CD14-positive monocyte (primary cell): ENCODE data around the gene PTPRD. TPM values are rescaled to one million over a fixed set of nuclear protein-coding genes. Genes with fewer than 3 reads are reported as not detected.

ENCODE experiments used
- DNase-seq, 3 donors: peaks; one replicate each; pipeline ENCODE4 v3.0.0-alpha.2; 2011 to 2022
- H2AFZ ChIP-seq: 2 replicates; pipeline ENCODE4 v1.6.0; 2012; ENCODE audit warnings: mild to moderate bottlenecking, low read depth, low read length, inconsistent platforms; ENCODE audit not compliant: insufficient read depth, poor library complexity, severe bottlenecking
- H3K27ac ChIP-seq, 2 donors: 1 replicate in 1 of 2; 2 replicates in 1 of 2; pipeline ENCODE4 v1.5.1; 2012 to 2013; ENCODE audit warnings: low read length in 2 of 2, control low read depth in 1 of 2, inconsistent platforms in 1 of 2, low read depth in 1 of 2, mild to moderate bottlenecking in 1 of 2
- H3K27me3 ChIP-seq, 2 donors: one replicate each; pipeline versions ENCODE4 v1.6.0 to v1.6.1; 2011 to 2013; ENCODE audit warnings: low read length in 2 of 2; ENCODE audit not compliant: control insufficient read depth in 2 of 2, insufficient read depth in 2 of 2
- H3K36me3 ChIP-seq, 2 donors: replicated peaks in 1 of 2; 1 replicate in 1 of 2; 2 replicates in 1 of 2; pipeline versions ENCODE4 v1.5.1 to v1.6.1; 2012 to 2013; ENCODE audit warnings: low read length in 2 of 2, control low read depth in 1 of 2, inconsistent platforms in 1 of 2, mild to moderate bottlenecking in 1 of 2; ENCODE audit not compliant: insufficient read depth in 2 of 2, control insufficient read depth in 1 of 2
- H3K4me1 ChIP-seq, 2 donors: 1 replicate in 1 of 2; 2 replicates in 1 of 2; pipeline versions ENCODE4 v1.5.1 to v1.6.1; 2012 to 2013; ENCODE audit warnings: low read length in 2 of 2, control low read depth in 1 of 2, inconsistent platforms in 1 of 2, mild to moderate bottlenecking in 1 of 2, moderate library complexity in 1 of 2; ENCODE audit not compliant: insufficient read depth in 2 of 2, control insufficient read depth in 1 of 2
- H3K4me2 ChIP-seq: replicated peaks from 2 replicates; pipeline ENCODE3; 2012; ENCODE audit warnings: low read length, moderate library complexity, mild to moderate bottlenecking; ENCODE audit not compliant: poor library complexity, severe bottlenecking; ENCODE audit errors: extremely low read depth
- H3K4me3 ChIP-seq, 3 experiments: fragments of 200-600 bp in 1 of 3; sonication (generic) in 1 of 3; replicated peaks in 1 of 3; 1 replicate in 2 of 3; 2 replicates in 1 of 3; pipeline ENCODE4 v1.5.1; 2011 to 2013; ENCODE audit warnings: low read length in 3 of 3, mild to moderate bottlenecking in 3 of 3, control low read depth in 2 of 3, low read depth in 2 of 3, inconsistent platforms in 1 of 3, moderate library complexity in 1 of 3
- H3K79me2 ChIP-seq: 2 replicates; pipeline ENCODE4 v1.6.0; 2012; ENCODE audit warnings: mild to moderate bottlenecking, control low read depth, inconsistent platforms, low read length, moderate library complexity; ENCODE audit not compliant: insufficient read depth
- H3K9ac ChIP-seq: 2 replicates; pipeline ENCODE4 v1.6.0; 2017; ENCODE audit warnings: low read length, mild to moderate bottlenecking; ENCODE audit not compliant: insufficient read depth, poor library complexity, severe bottlenecking
- H3K9me3 ChIP-seq, 2 donors: replicated peaks in 1 of 2; 1 replicate in 1 of 2; 2 replicates in 1 of 2; pipeline versions ENCODE4 v1.5.1 to v1.6.1; 2012 to 2013; ENCODE audit warnings: low read length in 2 of 2, control low read depth in 1 of 2; ENCODE audit not compliant: control insufficient read depth in 1 of 2, insufficient read depth in 1 of 2
- H4K20me1 ChIP-seq: 2 replicates; pipeline ENCODE4 v1.6.0; 2012; ENCODE audit warnings: mild to moderate bottlenecking, low read length, control low read depth, moderate library complexity; ENCODE audit not compliant: insufficient read depth
- H3K27ac Mint-ChIP-seq, 7 donors: one replicate each; pipeline ENCODE4 v1.8.0; 2020; ENCODE audit warnings: mild to moderate bottlenecking in 7 of 7, mixed read lengths in 7 of 7, moderate library complexity in 6 of 7, inconsistent platforms in 2 of 7
- H3K27me3 Mint-ChIP-seq, 3 donors: one replicate each; pipeline ENCODE4 v1.8.0; 2021 to 2022; ENCODE audit warnings: low read depth in 3 of 3, mild to moderate bottlenecking in 3 of 3, mixed read lengths in 3 of 3, moderate library complexity in 3 of 3, inconsistent platforms in 1 of 3
- H3K36me3 Mint-ChIP-seq, 2 donors: one replicate each; pipeline ENCODE4 v1.8.0; 2020; ENCODE audit warnings: mixed read lengths in 2 of 2, inconsistent platforms in 1 of 2, mild to moderate bottlenecking in 1 of 2
- H3K4me1 Mint-ChIP-seq: one replicate; pipeline ENCODE4 v1.8.0; 2020; ENCODE audit warnings: mild to moderate bottlenecking, mixed read lengths
- H3K4me3 Mint-ChIP-seq, 2 donors: one replicate each; pipeline ENCODE4 v1.8.0; 2020; ENCODE audit warnings: mild to moderate bottlenecking in 2 of 2, mixed read lengths in 2 of 2, moderate library complexity in 1 of 2
- H3K9me3 Mint-ChIP-seq, 7 donors: one replicate each; pipeline ENCODE4 v1.8.0; 2020 to 2022; ENCODE audit warnings: mixed read lengths in 7 of 7, mild to moderate bottlenecking in 6 of 7, moderate library complexity in 6 of 7, inconsistent platforms in 2 of 7
- WGBS: methylation state at CpG from one replicate; pipeline ENCODE4 v1.1.5; 2013; ENCODE audit warnings: missing lambda C conversion rate; ENCODE audit not compliant: insufficient coverage; 5-methylcytosine and 5-hydroxymethylcytosine counted together
- intact Hi-C, 2 donors: fragments of 100-400 bp; cut with micrococcal nuclease; formaldehyde crosslinking; loops; one replicate each; pipeline versions ENCODE4 v1.15.0 to v1.15.1; 2023
- polyA plus RNA-seq, 3 donors: library from polyadenylated mRNA; depleted of rRNA in 1 of 3; unstranded in 2 of 3; stranded (reverse) in 1 of 3; fragments of 300-500 nt in 2 of 3; fragments of >200 nt in 1 of 3; fragmentation: Illumina TruSeq in 2 of 3; gene quantifications; 1 replicate in 2 of 3; 2 replicates in 1 of 3; pipeline ENCODE4 v1.2.3, GENCODE V29; 2012 to 2021
- TF ChIP-seq, protein P1 (sequence below): fragments of 200-600 bp; IDR thresholded peaks from one replicate; pipeline ENCODE4 v1.8.0; 2022; ENCODE audit warnings: antibody characterized with exemption, mild to moderate bottlenecking

The PTPRD gene
- polyA plus RNA-seq, 3 donors, result not detected

DNA sequence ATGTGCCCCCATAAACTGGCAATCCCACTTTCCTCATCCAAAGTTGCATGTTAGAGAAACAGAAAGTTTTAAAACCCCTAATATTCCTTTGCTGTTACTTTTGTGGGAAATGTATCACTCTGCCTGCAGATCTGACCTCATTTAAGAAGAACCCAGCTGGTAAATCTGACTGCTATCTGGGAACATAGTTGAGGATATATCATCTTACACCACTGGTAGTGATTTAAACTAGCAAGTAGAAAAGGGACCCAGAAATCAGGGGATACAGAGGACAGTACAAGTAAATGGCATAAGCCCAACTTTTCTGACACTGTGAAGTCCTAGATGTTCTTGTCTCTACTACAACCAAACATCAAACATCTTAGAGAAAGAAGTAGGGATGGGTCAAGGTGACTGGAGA lies 1752.7 kb downstream of the PTPRD start:
- H3K4me3 Mint-ChIP-seq, result no peak overlapping the region
- Histone ChIP-seq H3K9ac (no peak overlapping the region), H3K4me2 (no peak overlapping the region), H3K79me2 (no peaks in the 10 kb centered on the region), H3K27ac (no peak overlapping the region), H3K4me1 (peaks cover 8 to 16% of the 10 kb centered on the region in 2 donors), H3K4me3 (no peak overlapping the region), H3K9me3 (peaks cover 0 to 15% of the 10 kb centered on the region in 2 donors), H3K27me3 (peaks cover 37 to 47% of the 10 kb centered on the region in 2 donors), H3K36me3 (no peaks in the 10 kb centered on the region), H4K20me1 (no peaks in the 10 kb centered on the region), H2AFZ (no peak overlapping the region)
- TF ChIP-seq, protein P1, sequence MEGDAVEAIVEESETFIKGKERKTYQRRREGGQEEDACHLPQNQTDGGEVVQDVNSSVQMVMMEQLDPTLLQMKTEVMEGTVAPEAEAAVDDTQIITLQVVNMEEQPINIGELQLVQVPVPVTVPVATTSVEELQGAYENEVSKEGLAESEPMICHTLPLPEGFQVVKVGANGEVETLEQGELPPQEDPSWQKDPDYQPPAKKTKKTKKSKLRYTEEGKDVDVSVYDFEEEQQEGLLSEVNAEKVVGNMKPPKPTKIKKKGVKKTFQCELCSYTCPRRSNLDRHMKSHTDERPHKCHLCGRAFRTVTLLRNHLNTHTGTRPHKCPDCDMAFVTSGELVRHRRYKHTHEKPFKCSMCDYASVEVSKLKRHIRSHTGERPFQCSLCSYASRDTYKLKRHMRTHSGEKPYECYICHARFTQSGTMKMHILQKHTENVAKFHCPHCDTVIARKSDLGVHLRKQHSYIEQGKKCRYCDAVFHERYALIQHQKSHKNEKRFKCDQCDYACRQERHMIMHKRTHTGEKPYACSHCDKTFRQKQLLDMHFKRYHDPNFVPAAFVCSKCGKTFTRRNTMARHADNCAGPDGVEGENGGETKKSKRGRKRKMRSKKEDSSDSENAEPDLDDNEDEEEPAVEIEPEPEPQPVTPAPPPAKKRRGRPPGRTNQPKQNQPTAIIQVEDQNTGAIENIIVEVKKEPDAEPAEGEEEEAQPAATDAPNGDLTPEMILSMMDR, result no peak
- no peak overlapping the region for H3K27ac Mint-ChIP-seq
- intact Hi-C loops, result no loop called here
- peaks cover 0 to 4% of the 10 kb centered on the region in 2 donors for H3K36me3 Mint-ChIP-seq
- DNase-seq, result no peak
- peaks cover 16% of the 10 kb centered on the region for H3K4me1 Mint-ChIP-seq
- H3K27me3 Mint-ChIP-seq, result peaks cover 46 to 54% (median 49%) of the 10 kb centered on the region in 3 donors
- H3K9me3 Mint-ChIP-seq, result peaks cover 0 to 10% (median 2%) of the 10 kb centered on the region in 7 donors

DNA sequence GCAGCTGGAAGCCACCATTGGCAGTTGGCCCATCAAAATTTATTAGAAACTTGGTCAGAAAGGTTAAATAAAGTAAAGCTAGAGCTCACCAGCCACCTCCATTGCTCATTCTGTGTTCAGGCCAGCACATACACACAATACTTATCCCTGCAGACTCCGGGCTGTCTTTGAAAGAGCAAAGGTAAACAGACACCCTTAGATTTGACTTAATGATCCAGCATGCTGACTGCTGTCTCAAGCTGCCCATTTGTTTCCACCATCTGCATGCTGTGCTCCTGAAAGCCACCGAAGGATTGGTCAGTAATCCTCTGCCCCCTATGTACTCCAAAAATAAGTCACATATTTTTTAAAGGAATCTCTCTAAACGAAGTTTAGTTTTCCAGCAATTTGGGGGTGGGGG lies 1753.4 kb downstream of the PTPRD start:
- H3K4me2 ChIP-seq, result no peak overlapping the region
- no peak overlapping the region for H3K9ac ChIP-seq
- Mint-ChIP-seq H3K36me3 (peaks cover 0 to 4% of the 10 kb centered on the region in 2 donors), H3K27ac (no peak overlapping the region), H3K4me3 (peak overlapping the region in 1 of 2 donors; percentile 74), H3K4me1 (peaks cover 16% of the 10 kb centered on the region), H3K9me3 (peaks cover 0 to 10% (median 2%) of the 10 kb centered on the region in 7 donors), H3K27me3 (peaks cover 49 to 60% (median 49%) of the 10 kb centered on the region in 3 donors)
- peaks cover 8 to 16% of the 10 kb centered on the region in 2 donors for H3K4me1 ChIP-seq
- H4K20me1 ChIP-seq, result no peaks in the 10 kb centered on the region
- 90% methylated on average over 1 of the region's 3 CpGs for WGBS
- no peak overlapping the region for H3K27ac ChIP-seq
- H3K4me3 ChIP-seq, result no peak overlapping the region
- no peaks in the 10 kb centered on the region for H3K36me3 ChIP-seq
- H3K9me3 ChIP-seq, result peaks cover 0 to 15% of the 10 kb centered on the region in 2 donors
- no peak overlapping the region for H2AFZ ChIP-seq
- intact Hi-C loops, result no loop called here
- TF ChIP-seq, protein P1, result no peak
- no peaks in the 10 kb centered on the region for H3K79me2 ChIP-seq
- no peak for DNase-seq
- peaks cover 37 to 53% of the 10 kb centered on the region in 2 donors for H3K27me3 ChIP-seq
